CD8-positive, alpha-beta memory T cell (primary cell): ENCODE results near the gene AOAH. TPM values are rescaled to one million over a fixed set of nuclear protein-coding genes. Genes with fewer than 3 reads are reported as not detected.

ENCODE experiments used
- CTCF ChIA-PET: fragments of 350-600 bp; sonication (Branson Sonifier 250); formaldehyde crosslinking; loops from one replicate; lab custom pipeline; 2021; ENCODE audit warnings: antibody characterized with exemption; lab: Charles Lee
- POLR2A ChIA-PET: fragments of 350-600 bp; sonication (Branson Sonifier 250); formaldehyde crosslinking; loops from one replicate; lab custom pipeline; 2021; ENCODE audit warnings: antibody characterized with exemption; lab: Charles Lee
- DNase-seq, 5 donors: peaks; one replicate each; pipeline versions ENCODE4 v3.0.0 to v3.0.0-alpha.2; 2020 to 2022; ENCODE audit warnings: mixed read lengths in 1 of 5
- H3K27ac ChIP-seq: one replicate; pipeline ENCODE4 v1.7.0; 2013; ENCODE audit warnings: low read depth, mild to moderate bottlenecking, low read length, moderate library complexity
- H3K27me3 ChIP-seq: 2 replicates; pipeline ENCODE4 v1.7.0; 2013; ENCODE audit warnings: low read length, mild to moderate bottlenecking; ENCODE audit not compliant: insufficient read depth, poor library complexity, severe bottlenecking
- H3K36me3 ChIP-seq: 2 replicates; pipeline ENCODE4 v1.7.0; 2013; ENCODE audit warnings: mild to moderate bottlenecking, low read length, moderate library complexity; ENCODE audit not compliant: insufficient read depth
- H3K4me1 ChIP-seq: 2 replicates; pipeline ENCODE4 v1.7.0; 2013; ENCODE audit warnings: mild to moderate bottlenecking, low read length, moderate library complexity; ENCODE audit not compliant: insufficient read depth
- H3K4me3 ChIP-seq: 2 replicates; pipeline ENCODE4 v1.7.0; 2013; ENCODE audit warnings: mild to moderate bottlenecking, low read length
- H3K9me3 ChIP-seq: 2 replicates; pipeline ENCODE4 v1.7.0; 2013; ENCODE audit warnings: mild to moderate bottlenecking, low read length
- H3K27ac Mint-ChIP-seq, 8 donors: one replicate each; pipeline ENCODE4 v1.8.0; 2020 to 2021; ENCODE audit warnings: mixed read lengths in 8 of 8, mild to moderate bottlenecking in 6 of 8, inconsistent platforms in 3 of 8, moderate library complexity in 3 of 8
- H3K27me3 Mint-ChIP-seq, 2 donors: one replicate each; pipeline ENCODE4 v1.8.0; 2020 to 2021; ENCODE audit warnings: mixed read lengths in 2 of 2, mild to moderate bottlenecking in 1 of 2, moderate library complexity in 1 of 2
- H3K36me3 Mint-ChIP-seq, 3 donors: one replicate each; pipeline ENCODE4 v1.8.0; 2020 to 2021; ENCODE audit warnings: mixed read lengths in 3 of 3, inconsistent platforms in 1 of 3, mild to moderate bottlenecking in 1 of 3
- H3K4me1 Mint-ChIP-seq, 3 donors: one replicate each; pipeline ENCODE4 v1.8.0; 2020 to 2021; ENCODE audit warnings: mixed read lengths in 3 of 3, inconsistent platforms in 1 of 3, mild to moderate bottlenecking in 1 of 3
- H3K4me3 Mint-ChIP-seq, 7 donors: one replicate each; pipeline ENCODE4 v1.8.0; 2020 to 2021; ENCODE audit warnings: mixed read lengths in 7 of 7, mild to moderate bottlenecking in 6 of 7, moderate library complexity in 4 of 7, inconsistent platforms in 2 of 7
- H3K9me3 Mint-ChIP-seq, 5 donors: one replicate each; pipeline ENCODE4 v1.8.0; 2020 to 2022; ENCODE audit warnings: mixed read lengths in 5 of 5, mild to moderate bottlenecking in 3 of 5, moderate library complexity in 2 of 5, inconsistent platforms in 1 of 5
- polyA plus RNA-seq: library from polyadenylated mRNA; unstranded; fragments of 300-500 nt; fragmentation: Illumina TruSeq; gene quantifications from one replicate; pipeline ENCODE4 v1.2.3, GENCODE V29; 2021
- total RNA-seq, 2 experiments: library from RNA; stranded (reverse); gene quantifications; one replicate each; pipeline ENCODE4 v1.2.3, GENCODE V29; 2021

Gene AOAH
- total and polyA plus RNA-seq, 3 experiments from 2014 or later: 25.0 to 59.2 (median 26.4) TPM

DNA sequence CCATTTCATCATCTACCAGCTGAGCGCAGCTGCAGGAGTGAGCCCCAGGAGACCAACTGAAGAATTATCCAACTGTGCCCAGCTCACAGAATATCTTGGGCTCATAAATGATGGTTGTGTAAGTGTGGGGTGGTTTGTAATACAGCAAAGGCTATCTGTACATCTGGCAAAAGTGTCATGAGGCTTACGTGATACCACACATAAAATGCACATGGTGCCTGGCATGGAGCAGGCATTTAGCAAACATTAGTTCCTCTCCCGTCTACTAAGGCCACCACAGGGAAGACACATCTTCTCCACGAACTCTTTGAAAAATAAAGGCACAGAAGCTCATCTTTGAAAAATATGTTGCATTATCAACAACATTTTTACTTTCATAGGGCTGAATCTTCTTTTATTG is 32.3 kb downstream of the AOAH start:
- Histone ChIP-seq H3K9me3 (no peaks in the 10 kb centered on the region), H3K36me3 (no peaks in the 10 kb centered on the region), H3K4me3 (no peak overlapping the region), H3K27ac (no peak overlapping the region), H3K27me3 (no peaks in the 10 kb centered on the region), H3K4me1 (peaks cover 19% of the 10 kb centered on the region)
- peaks cover 45 to 62% (median 59%) of the 10 kb centered on the region in 3 donors for H3K4me1 Mint-ChIP-seq
- peaks cover 0 to 15% (median 8%) of the 10 kb centered on the region in 3 donors for H3K36me3 Mint-ChIP-seq
- ChIA-PET POLR2A (no interaction called here), CTCF (interaction anchor here (0.6 to 1.0 kb wide), 2 partner anchors 246 to 274 kb away, joined by 3 read pairs; no protein-coding TSS in a partner anchor)
- H3K27me3 Mint-ChIP-seq: no peaks in the 10 kb centered on the region
- peak overlapping the region in 7 of 8 donors; percentile 12 to 99 (median 86) for H3K27ac Mint-ChIP-seq
- no peaks in the 10 kb centered on the region for H3K9me3 Mint-ChIP-seq
- DNase-seq: no peak
- H3K4me3 Mint-ChIP-seq: peak overlapping the region in 3 of 7 donors; percentile 62 to 73 (median 66)

GRCh38 chr7:36690514-36691187 is 33.6 kb downstream of the AOAH start:
- no peaks in the 10 kb centered on the region for H3K27me3 Mint-ChIP-seq
- no peaks in the 10 kb centered on the region for H3K9me3 Mint-ChIP-seq
- H3K4me1 Mint-ChIP-seq: peaks cover 53 to 68% (median 67%) of the 10 kb centered on the region in 3 donors
- peaks cover 0 to 18% (median 10%) of the 10 kb centered on the region in 3 donors for H3K36me3 Mint-ChIP-seq
- CTCF ChIA-PET: interaction anchor here (2.1 kb wide), 1 partner anchor 19 kb away, joined by 5 read pairs; no protein-coding TSS in a partner anchor
- H3K4me1 ChIP-seq: peaks cover 29% of the 10 kb centered on the region
- no peak overlapping the region for H3K27ac ChIP-seq
- H3K4me3 ChIP-seq: no peak overlapping the region
- POLR2A ChIA-PET: no interaction called here
- no peak for DNase-seq
- H3K36me3 ChIP-seq: no peaks in the 10 kb centered on the region
- no peaks in the 10 kb centered on the region for H3K27me3 ChIP-seq
- H3K4me3 Mint-ChIP-seq: peak overlapping the region in 3 of 7 donors; percentile 7 to 70 (median 58)
- H3K27ac Mint-ChIP-seq: peak overlapping the region; percentile 19 to 99 (median 87)
- H3K9me3 ChIP-seq: no peaks in the 10 kb centered on the region

- Mint-ChIP-seq H3K4me1 (peaks cover 54 to 71% (median 70%) of the 10 kb centered on the region in 3 donors), H3K27me3 (no peaks in the 10 kb centered on the region), H3K4me3 (peak overlapping the region in 2 of 7 donors; percentile 17 to 70), H3K36me3 (peaks cover 1 to 24% (median 9%) of the 10 kb centered on the region in 3 donors), H3K27ac (peak overlapping the region in 7 of 8 donors; percentile 19 to 99 (median 88)), H3K9me3 (no peaks in the 10 kb centered on the region)
- no peaks in the 10 kb centered on the region for H3K9me3 ChIP-seq
- H3K4me1 ChIP-seq: peaks cover 29% of the 10 kb centered on the region
- no peak overlapping the region for H3K27ac ChIP-seq
- H3K27me3 ChIP-seq: no peaks in the 10 kb centered on the region
- no peaks in the 10 kb centered on the region for H3K36me3 ChIP-seq
- no peak for DNase-seq
- ChIA-PET CTCF (interaction anchor here (0.7 to 2.1 kb wide), 3 partner anchors 12 to 32 kb away, joined by 3 to 5 read pairs (median 4); no protein-coding TSS in a partner anchor), POLR2A (no interaction called here)
- no peak overlapping the region for H3K4me3 ChIP-seq
These were observed 34.3 kb downstream of the AOAH start for GRCh38 chr7:36690041-36690440.

- Histone ChIP-seq H3K27me3 (no peaks in the 10 kb centered on the region), H3K4me1 (peaks cover 27% of the 10 kb centered on the region), H3K36me3 (no peaks in the 10 kb centered on the region), H3K27ac (no peak overlapping the region), H3K9me3 (no peaks in the 10 kb centered on the region), H3K4me3 (no peak overlapping the region)
- ChIA-PET CTCF (interaction anchor here (0.8 to 1.3 kb wide), 3 partner anchors 8 to 495 kb away, joined by 3 to 4 read pairs (median 3); no protein-coding TSS in a partner anchor), POLR2A (interaction anchor here (0.5 to 0.6 kb wide), 2 partner anchors 205 to 496 kb away, joined by 6 to 12 read pairs; no protein-coding TSS in a partner anchor)
- Mint-ChIP-seq H3K4me1 (peaks cover 56 to 81% (median 79%) of the 10 kb centered on the region in 3 donors), H3K4me3 (peak overlapping the region in 6 of 7 donors; percentile 56 to 80 (median 70)), H3K36me3 (peaks cover 4 to 28% (median 11%) of the 10 kb centered on the region in 3 donors), H3K27me3 (no peaks in the 10 kb centered on the region), H3K9me3 (no peaks in the 10 kb centered on the region), H3K27ac (peak overlapping the region; percentile 18 to 98 (median 92))
- peak in 2 of 5 donors; percentile 26 to 59 for DNase-seq
These were observed 37.8 kb downstream of the AOAH start for GRCh38 chr7:36686499-36686898.

DNA sequence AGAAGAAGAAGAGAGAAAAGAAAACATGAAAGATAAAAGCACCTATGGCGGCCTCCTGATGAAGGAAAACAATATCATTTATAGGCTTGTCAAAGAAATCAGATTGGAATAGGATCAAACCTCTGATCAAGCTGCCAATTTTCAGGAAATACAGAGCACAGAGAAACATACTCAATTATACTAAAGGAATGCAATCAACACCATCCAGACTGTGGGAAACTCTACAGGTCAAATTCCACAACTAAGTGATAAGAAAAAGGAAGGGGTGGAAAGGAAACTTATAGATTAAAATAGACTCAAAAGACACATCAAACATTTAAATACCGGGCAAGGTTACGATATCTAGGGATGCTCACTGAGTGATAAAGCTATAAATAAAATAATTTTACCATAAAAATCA is 39.3 kb downstream of the AOAH start:
- DNase-seq: no peak
- Histone ChIP-seq H3K4me3 (no peak overlapping the region), H3K4me1 (peaks cover 14% of the 10 kb centered on the region), H3K9me3 (no peaks in the 10 kb centered on the region), H3K27ac (no peak overlapping the region), H3K27me3 (no peaks in the 10 kb centered on the region), H3K36me3 (no peaks in the 10 kb centered on the region)
- peaks cover 4 to 31% (median 15%) of the 10 kb centered on the region in 3 donors for H3K36me3 Mint-ChIP-seq
- H3K27ac Mint-ChIP-seq: peak overlapping the region in 6 of 8 donors; percentile 23 to 87 (median 62)
- no peaks in the 10 kb centered on the region for H3K9me3 Mint-ChIP-seq
- H3K4me1 Mint-ChIP-seq: peaks cover 46 to 74% (median 70%) of the 10 kb centered on the region in 3 donors
- H3K4me3 Mint-ChIP-seq: no peak overlapping the region
- no peaks in the 10 kb centered on the region for H3K27me3 Mint-ChIP-seq
- ChIA-PET CTCF (interaction anchor here (1.2 to 1.8 kb wide), 2 partner anchors 14 to 497 kb away, joined by 4 to 7 read pairs; no protein-coding TSS in a partner anchor), POLR2A (no interaction called here)

DNA sequence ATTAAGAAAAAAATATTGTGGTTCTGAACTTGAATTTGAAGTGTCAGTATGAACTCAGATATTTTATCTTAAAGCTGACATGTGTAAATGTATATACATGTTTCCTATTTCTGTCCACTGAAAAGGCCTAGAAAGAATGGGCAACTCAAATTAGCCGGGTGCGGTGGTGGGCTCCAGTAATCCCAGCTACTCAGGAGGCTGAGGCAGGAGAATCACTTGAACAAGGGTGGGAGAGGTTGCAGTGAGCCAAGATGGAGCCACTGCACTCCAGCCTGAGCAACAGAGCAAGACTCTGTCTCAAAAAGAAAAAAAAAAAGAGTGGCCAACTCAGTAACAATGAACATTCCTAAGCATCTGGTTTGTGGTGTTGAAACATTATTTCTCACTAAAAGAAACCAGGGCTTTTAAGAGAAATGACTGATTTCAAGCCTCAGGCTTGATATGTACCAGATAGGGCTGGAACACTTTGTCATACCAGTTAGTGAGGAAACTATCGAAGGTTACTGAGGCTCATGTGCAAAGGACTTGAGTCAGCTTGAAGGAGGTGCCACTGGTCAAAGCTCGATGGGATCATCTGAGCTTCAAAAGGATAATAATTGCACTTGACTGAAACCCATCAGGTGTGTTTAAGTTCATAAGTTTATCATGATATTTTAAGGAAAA is 40.5 kb downstream of the AOAH start:
- Histone ChIP-seq H3K4me3 (no peak overlapping the region), H3K27me3 (no peaks in the 10 kb centered on the region), H3K36me3 (no peaks in the 10 kb centered on the region), H3K4me1 (peaks cover 16% of the 10 kb centered on the region), H3K27ac (no peak overlapping the region), H3K9me3 (no peaks in the 10 kb centered on the region)
- Mint-ChIP-seq H3K27ac (peak overlapping the region in 5 of 8 donors; percentile 15 to 82 (median 39)), H3K27me3 (no peaks in the 10 kb centered on the region), H3K36me3 (peaks cover 4 to 28% (median 10%) of the 10 kb centered on the region in 3 donors), H3K4me1 (peaks cover 45 to 70% (median 65%) of the 10 kb centered on the region in 3 donors), H3K4me3 (peak overlapping the region in 1 of 7 donors; percentile 33), H3K9me3 (no peaks in the 10 kb centered on the region)
- no peak for DNase-seq
- ChIA-PET POLR2A (no interaction called here), CTCF (interaction anchor here (1.8 kb wide), 1 partner anchor 13 kb away, joined by 7 read pairs; no protein-coding TSS in a partner anchor)

DNA sequence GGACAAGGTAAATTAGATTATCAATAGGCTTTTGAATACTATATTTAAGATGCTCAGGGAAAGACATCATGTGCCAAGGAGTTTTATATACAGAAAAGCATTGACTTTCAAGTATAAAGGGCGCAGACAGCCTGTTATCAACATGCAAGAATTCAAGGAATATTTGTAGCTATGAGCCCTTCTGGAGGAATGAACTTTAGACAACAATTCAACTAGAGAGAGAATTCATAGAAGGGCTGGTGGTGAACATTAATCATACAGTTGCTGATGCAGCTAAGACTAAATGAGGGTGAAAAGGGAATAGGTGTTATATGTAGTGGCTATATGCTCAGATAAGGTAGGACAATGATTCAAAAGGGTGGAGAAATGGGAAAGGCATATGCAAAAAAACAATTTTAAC is 41.2 kb downstream of the AOAH start:
- Histone ChIP-seq H3K36me3 (no peaks in the 10 kb centered on the region), H3K9me3 (no peaks in the 10 kb centered on the region), H3K27ac (no peak overlapping the region), H3K27me3 (no peaks in the 10 kb centered on the region), H3K4me1 (peaks cover 23% of the 10 kb centered on the region), H3K4me3 (no peak overlapping the region)
- peaks cover 0 to 3% of the 10 kb centered on the region in 2 donors for H3K27me3 Mint-ChIP-seq
- no peaks in the 10 kb centered on the region for H3K9me3 Mint-ChIP-seq
- POLR2A ChIA-PET: no interaction called here
- peaks cover 4 to 26% (median 10%) of the 10 kb centered on the region in 3 donors for H3K36me3 Mint-ChIP-seq
- DNase-seq: no peak
- H3K4me3 Mint-ChIP-seq: no peak overlapping the region
- peak overlapping the region in 4 of 8 donors; percentile 8 to 40 (median 34) for H3K27ac Mint-ChIP-seq
- CTCF ChIA-PET: no interaction called here
- H3K4me1 Mint-ChIP-seq: peaks cover 52 to 78% (median 72%) of the 10 kb centered on the region in 3 donors
